Large intestine (tissue), 3 donors: ENCODE measurements around the gene PPARGC1A. TPM values are rescaled to one million over a fixed set of nuclear protein-coding genes. Genes with fewer than 3 reads are reported as not detected.

Experiments used
- DNase-seq, 2 donors: peaks; one replicate each; pipeline versions ENCODE4 v3.0.0 to v3.0.0-alpha.2; 2013
- H3K27ac ChIP-seq: one replicate; pipeline ENCODE4 v1.5.1; 2013; ENCODE audit warnings: low read length
- H3K27me3 ChIP-seq: 2 replicates; pipeline ENCODE4 v1.6.1; 2013; ENCODE audit warnings: low read length; ENCODE audit not compliant: control insufficient read depth, insufficient read depth
- H3K36me3 ChIP-seq: 2 replicates; pipeline ENCODE4 v1.6.1; 2013; ENCODE audit warnings: low read length; ENCODE audit not compliant: control insufficient read depth, insufficient read depth
- H3K4me1 ChIP-seq: one replicate; pipeline ENCODE4 v1.6.1; 2013; ENCODE audit warnings: low read length; ENCODE audit not compliant: control insufficient read depth, insufficient read depth
- H3K4me3 ChIP-seq: one replicate; pipeline ENCODE4 v1.5.1; 2013; ENCODE audit warnings: low read length
- H3K9me3 ChIP-seq: one replicate; pipeline ENCODE4 v1.6.1; 2013; ENCODE audit warnings: mild to moderate bottlenecking, low read depth, low read length, moderate library complexity; ENCODE audit not compliant: control insufficient read depth
- WGBS: methylation state at CpG from one replicate; pipeline ENCODE4 v1.1.5; 2013; ENCODE audit warnings: low lambda C conversion rate; ENCODE audit not compliant: insufficient coverage; 5-methylcytosine and 5-hydroxymethylcytosine counted together
- polyA plus RNA-seq: library from polyadenylated mRNA; unstranded; fragments of 120-200 nt; gene quantifications from one replicate; pipeline ENCODE4 v1.2.1, GENCODE V29; 2013

The PPARGC1A gene
- polyA plus RNA-seq, 1 donor, result 3.2 TPM

DNA sequence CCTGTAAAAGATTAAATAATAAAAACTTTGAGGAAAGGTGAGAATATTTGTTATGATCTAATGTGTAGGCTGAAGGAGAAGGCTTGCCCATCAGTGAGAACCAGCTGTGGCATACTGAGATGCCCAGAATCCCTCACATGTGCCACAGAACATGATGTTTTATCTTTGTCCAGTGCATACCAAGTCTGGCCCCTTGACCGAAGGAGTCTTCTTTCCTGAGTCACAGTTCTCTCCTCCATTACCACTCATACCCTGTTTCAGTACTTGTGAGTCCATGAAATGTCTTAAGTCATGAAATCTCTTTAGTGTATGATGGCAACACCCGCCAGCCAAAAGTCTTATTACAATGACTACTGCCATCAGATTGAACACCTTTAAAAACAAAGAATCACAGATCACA lies 42.7 kb downstream of the PPARGC1A start:
- H3K4me1 ChIP-seq, result no peaks in the 10 kb centered on the region
- no peak for DNase-seq
- no CpG with 5 or more reads among the region's 2 CpGs for WGBS
- no peaks in the 10 kb centered on the region for H3K36me3 ChIP-seq
- H3K4me3 ChIP-seq, result no peak overlapping the region
- H3K9me3 ChIP-seq, result no peaks in the 10 kb centered on the region
- H3K27me3 ChIP-seq, result no peaks in the 10 kb centered on the region
- no peak overlapping the region for H3K27ac ChIP-seq

DNA sequence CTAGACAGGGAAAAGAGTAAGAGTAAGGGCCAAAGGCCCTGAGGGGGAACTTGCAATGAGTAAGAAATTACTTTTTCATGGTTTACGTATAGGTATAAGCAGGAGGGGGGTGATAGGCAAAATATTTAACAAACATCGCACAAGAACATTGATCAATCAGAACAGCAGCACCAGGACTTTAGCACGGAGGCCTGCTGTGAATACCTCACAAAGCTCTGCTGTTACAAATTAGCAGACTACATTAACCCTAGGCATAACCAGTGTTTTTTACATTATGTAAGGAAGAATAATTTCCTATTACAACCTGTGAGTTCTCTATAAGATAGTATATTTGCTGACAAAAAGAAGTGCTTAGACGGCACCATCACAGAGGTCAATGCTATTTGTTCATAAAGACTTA lies 44.9 kb downstream of the PPARGC1A start:
- Histone ChIP-seq H3K27ac (no peak overlapping the region), H3K27me3 (no peaks in the 10 kb centered on the region), H3K4me1 (no peaks in the 10 kb centered on the region), H3K4me3 (no peak overlapping the region), H3K9me3 (no peaks in the 10 kb centered on the region), H3K36me3 (no peaks in the 10 kb centered on the region)
- WGBS, result no CpG with 5 or more reads among the region's 4 CpGs
- no peak for DNase-seq

DNA sequence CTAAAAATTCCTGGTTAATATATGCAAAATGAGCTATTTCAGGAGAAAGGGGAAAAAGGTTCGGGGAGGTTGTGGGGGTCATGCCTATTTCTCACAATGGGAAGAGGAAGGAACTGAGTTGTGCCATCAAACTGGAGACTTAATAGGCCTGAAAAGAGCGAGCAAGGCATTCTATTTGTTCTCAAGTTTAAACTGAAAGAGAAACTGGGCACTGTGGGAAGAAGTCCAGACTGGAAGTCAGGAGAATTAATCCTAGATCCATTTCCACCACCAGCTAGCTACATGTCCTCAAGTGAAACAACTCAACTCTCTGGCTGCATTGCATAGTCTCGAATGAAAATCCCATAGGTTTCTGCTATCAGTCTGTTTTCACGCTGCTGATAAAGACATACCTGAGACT lies 50.6 kb downstream of the PPARGC1A start:
- no peak overlapping the region for H3K27ac ChIP-seq
- DNase-seq, result no peak
- H3K9me3 ChIP-seq, result no peaks in the 10 kb centered on the region
- H3K4me1 ChIP-seq, result no peaks in the 10 kb centered on the region
- H3K4me3 ChIP-seq, result no peak overlapping the region
- no peaks in the 10 kb centered on the region for H3K36me3 ChIP-seq
- no peaks in the 10 kb centered on the region for H3K27me3 ChIP-seq
- WGBS, result no CpG with 5 or more reads among the region's 4 CpGs

DNA sequence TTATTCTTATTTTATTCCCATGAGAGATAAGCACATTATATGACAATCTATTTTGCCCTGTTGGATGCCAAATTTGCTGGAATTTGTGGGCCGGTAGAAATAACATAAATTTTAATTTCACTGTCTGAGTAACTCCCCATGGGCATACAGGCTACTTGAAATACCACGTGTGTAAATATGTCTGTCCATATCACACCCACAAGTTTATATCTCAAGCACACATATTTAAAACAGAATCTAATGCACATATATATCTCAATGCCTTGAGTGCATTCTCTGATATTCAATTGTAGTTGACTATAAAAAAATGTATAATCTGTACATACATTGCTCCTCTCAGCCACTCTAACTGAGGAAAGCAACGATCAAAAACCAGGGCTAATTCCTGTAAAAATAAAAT lies 51.2 kb downstream of the PPARGC1A start:
- no peak for DNase-seq

DNA sequence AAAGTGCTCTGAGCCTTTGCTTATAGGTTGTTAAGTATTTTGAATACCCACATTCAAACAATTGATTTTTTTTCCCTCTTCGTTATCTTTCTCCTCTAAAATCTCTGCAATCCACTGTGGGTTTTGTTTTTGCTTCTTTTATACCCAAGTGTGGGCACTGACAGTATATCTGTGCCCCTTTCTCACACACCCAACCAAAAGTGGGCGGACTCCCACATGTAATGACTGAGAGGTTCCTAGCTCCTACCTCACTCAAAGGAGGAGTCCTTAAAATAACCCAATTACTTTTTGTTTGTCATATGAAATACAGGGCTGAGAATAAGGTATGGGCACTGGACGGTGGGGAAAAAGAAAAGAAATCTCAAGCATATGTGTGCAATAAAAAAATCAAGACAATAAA lies 51.7 kb downstream of the PPARGC1A start:
- H3K4me3 ChIP-seq, result no peak overlapping the region
- no peak overlapping the region for H3K27ac ChIP-seq
- no peaks in the 10 kb centered on the region for H3K27me3 ChIP-seq
- no peaks in the 10 kb centered on the region for H3K9me3 ChIP-seq
- no peaks in the 10 kb centered on the region for H3K36me3 ChIP-seq
- WGBS, result 92% methylated on average over 1 of the region's 3 CpGs
- no peak for DNase-seq
- H3K4me1 ChIP-seq, result no peaks in the 10 kb centered on the region

More for the DNA sequence above, 51.2 kb downstream of the PPARGC1A start:
- Histone ChIP-seq H3K4me3 (no peak overlapping the region), H3K36me3 (no peaks in the 10 kb centered on the region), H3K4me1 (no peaks in the 10 kb centered on the region), H3K9me3 (no peaks in the 10 kb centered on the region), H3K27me3 (no peaks in the 10 kb centered on the region), H3K27ac (no peak overlapping the region)
- WGBS, result 91% methylated on average over 1 of the region's 3 CpGs

DNA sequence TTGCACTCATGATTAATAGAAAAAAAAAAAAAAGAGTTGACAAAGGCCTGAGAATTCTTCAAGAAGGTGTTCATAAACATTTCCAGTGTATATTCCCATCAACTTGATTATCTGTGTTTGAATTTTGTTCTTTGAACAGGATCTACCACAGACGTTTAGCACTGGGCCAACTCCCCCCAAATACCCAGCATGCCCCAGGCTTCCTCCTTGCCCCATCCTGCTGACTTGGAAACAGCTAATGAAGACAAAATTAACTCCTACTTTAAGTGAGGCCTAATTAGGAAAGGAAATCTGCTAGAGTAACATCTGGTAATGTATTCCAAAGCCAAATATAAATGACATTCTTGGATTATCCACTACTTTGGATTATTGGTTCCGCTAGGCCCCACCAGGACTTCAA lies 52.5 kb downstream of the PPARGC1A start:
- no CpG with 5 or more reads among the region's 2 CpGs for WGBS
- H3K4me3 ChIP-seq, result no peak overlapping the region
- H3K27ac ChIP-seq, result no peak overlapping the region
- H3K9me3 ChIP-seq, result no peaks in the 10 kb centered on the region
- H3K4me1 ChIP-seq, result no peaks in the 10 kb centered on the region
- no peaks in the 10 kb centered on the region for H3K27me3 ChIP-seq
- no peak for DNase-seq
- H3K36me3 ChIP-seq, result no peaks in the 10 kb centered on the region

DNA sequence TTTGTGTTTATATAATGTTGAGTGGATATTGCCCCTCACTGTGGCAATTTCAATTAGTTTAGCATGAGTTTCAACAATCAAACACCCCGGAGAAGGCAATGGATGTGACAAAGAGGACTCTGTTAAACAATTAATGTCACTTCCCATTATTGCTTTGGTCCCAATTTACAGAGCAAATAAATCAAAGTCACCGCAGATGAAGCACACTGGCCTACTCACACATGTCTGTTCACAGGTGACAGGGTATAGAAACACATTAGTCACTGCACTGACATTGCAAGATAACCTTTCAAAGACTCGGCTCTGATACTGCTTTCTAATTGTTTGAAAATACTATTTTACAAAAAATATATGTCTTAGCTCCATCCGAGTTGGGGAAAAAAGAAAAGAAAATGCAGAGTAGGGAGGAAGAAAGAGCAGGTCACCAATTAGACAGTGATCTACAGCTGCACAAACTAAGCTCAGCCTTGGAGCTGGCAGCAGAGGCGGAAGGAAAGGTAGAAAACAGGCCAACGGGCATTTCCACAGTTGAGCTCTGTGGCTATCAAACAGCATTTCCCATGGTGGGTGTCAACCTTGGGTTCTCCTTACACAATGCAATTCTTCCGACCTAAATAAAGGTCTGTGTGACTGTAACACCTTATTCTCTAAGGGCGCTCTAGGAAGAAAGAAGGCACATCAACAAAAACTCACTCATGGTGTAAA lies 53.9 kb downstream of the PPARGC1A start:
- no peak overlapping the region for H3K27ac ChIP-seq
- DNase-seq, result no peak
- H3K4me1 ChIP-seq, result no peaks in the 10 kb centered on the region
- no peaks in the 10 kb centered on the region for H3K27me3 ChIP-seq
- no peak overlapping the region for H3K4me3 ChIP-seq
- no peaks in the 10 kb centered on the region for H3K9me3 ChIP-seq
- no peaks in the 10 kb centered on the region for H3K36me3 ChIP-seq
- 52% methylated on average over 4 of the region's 8 CpGs for WGBS

DNA sequence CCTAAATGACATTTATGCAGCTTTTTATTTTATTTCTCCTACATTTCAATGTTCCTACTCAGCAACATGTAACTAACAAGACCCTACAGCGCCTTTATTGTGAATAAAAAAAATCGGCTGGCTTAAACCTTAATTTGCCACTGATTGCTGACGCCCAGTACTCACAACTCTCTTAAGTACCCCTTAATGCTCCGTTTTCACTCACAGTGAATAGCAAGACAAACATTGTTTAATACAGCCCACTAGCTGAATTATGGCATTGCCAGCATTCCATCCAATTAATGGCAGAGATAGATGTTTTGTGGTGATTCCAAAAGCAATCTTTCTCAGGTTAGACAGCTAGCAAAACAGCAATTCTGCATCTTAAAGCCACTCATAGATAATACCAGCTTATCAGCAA lies 61.1 kb downstream of the PPARGC1A start:
- Histone ChIP-seq H3K4me3 (no peak overlapping the region), H3K4me1 (no peaks in the 10 kb centered on the region), H3K9me3 (no peaks in the 10 kb centered on the region), H3K36me3 (no peaks in the 10 kb centered on the region), H3K27ac (no peak overlapping the region), H3K27me3 (no peaks in the 10 kb centered on the region)
- no peak for DNase-seq
- WGBS, result 79% methylated on average over 3 of the region's 4 CpGs

DNA sequence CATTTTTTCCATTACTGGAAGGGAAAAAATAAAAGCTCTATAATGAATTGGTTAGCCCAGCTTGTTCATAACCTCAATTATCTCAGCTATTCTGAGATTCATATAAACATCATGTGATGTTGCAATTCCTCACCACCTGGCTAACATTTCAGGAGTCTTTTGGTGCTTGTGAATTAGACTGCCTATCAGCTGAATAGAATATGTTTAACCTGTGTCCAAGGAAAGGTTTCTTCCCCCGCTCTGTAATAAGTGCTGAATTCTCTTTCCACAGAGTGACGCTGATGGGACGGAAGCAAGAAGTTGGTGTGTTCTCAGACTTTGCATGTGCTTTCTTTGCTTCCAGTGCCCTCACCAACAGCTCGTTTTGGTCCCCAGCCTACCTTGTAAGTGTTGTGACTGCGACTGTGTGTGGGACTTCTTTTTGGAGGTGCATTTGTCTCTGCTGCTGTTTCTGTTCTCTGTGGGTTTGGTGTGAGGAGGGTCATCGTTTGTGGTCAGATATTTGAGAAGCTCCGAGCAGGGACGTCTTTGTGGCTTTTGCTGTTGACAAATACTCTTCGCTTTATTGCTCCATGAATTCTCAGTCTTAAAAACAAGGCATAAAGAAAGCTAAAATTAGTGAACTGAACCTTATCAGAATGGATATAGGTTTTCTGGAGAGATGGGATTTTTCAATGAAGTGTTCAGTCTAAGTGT lies 61.7 kb downstream of the PPARGC1A start:
- H3K9me3 ChIP-seq, result no peaks in the 10 kb centered on the region
- H3K36me3 ChIP-seq, result no peaks in the 10 kb centered on the region
- no peak overlapping the region for H3K27ac ChIP-seq
- no peaks in the 10 kb centered on the region for H3K4me1 ChIP-seq
- DNase-seq, result no peak
- H3K27me3 ChIP-seq, result no peaks in the 10 kb centered on the region
- no peak overlapping the region for H3K4me3 ChIP-seq
- 100% methylated on average over 1 of the region's 9 CpGs for WGBS

DNA sequence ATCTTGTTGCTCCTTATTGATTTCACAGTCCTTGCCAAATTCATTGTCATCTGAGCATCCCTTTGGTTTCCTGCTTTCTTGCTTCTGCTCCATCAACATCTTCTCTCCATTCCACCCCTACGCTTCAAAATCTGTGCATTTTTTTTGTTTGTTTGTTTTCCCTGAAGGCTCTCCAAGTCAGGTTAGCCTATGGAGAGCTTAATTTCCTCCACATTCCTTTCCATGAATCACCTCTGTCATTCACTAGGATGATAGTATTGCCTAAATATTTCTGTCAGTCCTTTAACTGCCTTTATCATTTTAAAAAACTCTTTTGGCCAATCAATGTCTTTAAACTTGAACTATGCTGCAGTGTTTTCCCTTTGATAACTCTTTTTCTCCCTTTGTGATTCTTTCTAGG lies 67.7 kb downstream of the PPARGC1A start:
- Histone ChIP-seq H3K36me3 (no peaks in the 10 kb centered on the region), H3K27me3 (no peaks in the 10 kb centered on the region), H3K27ac (no peak overlapping the region), H3K9me3 (no peaks in the 10 kb centered on the region), H3K4me3 (no peak overlapping the region), H3K4me1 (no peaks in the 10 kb centered on the region)
- no peak for DNase-seq
- WGBS, result 100% methylated on average over 1 of the region's 1 CpG

DNA sequence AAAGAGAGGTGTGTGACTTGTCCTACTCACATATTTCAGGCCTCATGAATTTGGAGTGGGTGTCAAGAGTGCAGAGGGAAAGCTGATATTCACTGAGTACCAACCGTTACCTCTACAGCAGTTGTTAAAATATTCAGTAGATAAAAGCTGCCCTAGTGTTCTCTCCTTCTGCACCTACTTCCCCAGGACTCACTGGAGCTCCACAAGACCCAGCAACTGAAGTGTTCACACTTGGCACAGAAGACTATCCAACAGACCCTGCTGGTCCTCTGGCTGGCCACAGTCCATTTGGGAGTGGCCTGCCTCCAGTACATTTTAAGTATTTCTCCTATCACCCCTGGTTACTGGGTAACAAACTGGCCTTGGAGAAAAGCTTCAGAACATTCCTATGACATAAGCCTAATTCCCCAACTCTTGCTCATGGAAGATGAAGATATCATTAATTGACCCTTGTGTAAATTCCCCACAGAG lies 70.8 kb downstream of the PPARGC1A start:
- no peak overlapping the region for H3K4me3 ChIP-seq
- DNase-seq, result peak in 1 of 2 donors; percentile 18
- WGBS, result no CpG with 5 or more reads among the region's 1 CpG
- no peaks in the 10 kb centered on the region for H3K9me3 ChIP-seq
- no peaks in the 10 kb centered on the region for H3K4me1 ChIP-seq
- no peaks in the 10 kb centered on the region for H3K36me3 ChIP-seq
- H3K27me3 ChIP-seq, result no peaks in the 10 kb centered on the region
- no peak overlapping the region for H3K27ac ChIP-seq
